ENCODE results near the gene DROSHA. TPM values are rescaled to one million over a fixed set of nuclear protein-coding genes. Genes with fewer than 3 reads are reported as not detected.

DROSHA gene
- total and polyA plus RNA-seq, 10 of the 15 experiments (the other 5 are each of a cell fraction or from before 2014, with no cell fraction given), result 27.9 to 55.0 (median 37.6) TPM

GRCh38 chr5:31531543-31531887 is 378 bp downstream of the DROSHA start:
- CTCF ChIA-PET, result interaction anchor here (1.0 to 1.6 kb wide), 3 partner anchors 10 to 23 kb away, joined by 3 to 9 read pairs (median 7); no protein-coding TSS in a partner anchor
- in situ Hi-C loops (cut with MboI), result no loop called here
- FAIRE-seq (peak; percentile 18), DNase-seq (ENCODE audit: low read depth, low spot score) (no peak), ATAC-seq (peak; percentile 64)
- intact Hi-C loops (cut with micrococcal nuclease; ENCODE audit: unreplicated experiment), result no loop called here
- H3K79me2 ChIP-seq (ENCODE audit: control insufficient read depth, insufficient read depth, low read length), result peaks cover 40% of the 10 kb centered on the region
- H3K9me3 ChIP-seq (replicated peaks; ENCODE audit: control insufficient read depth, insufficient read depth, low read length), result no peaks in the 10 kb centered on the region
- POLR2A ChIA-PET, result interaction anchor here (0.5 to 1.0 kb wide), 5 partner anchors 9 to 47 kb away, joined by 3 to 6 read pairs (median 4); no protein-coding TSS in a partner anchor
- no peak overlapping the region for H3K4me2 ChIP-seq (ENCODE audit: control insufficient read depth, insufficient read depth)
- H3K27me3 ChIP-seq (replicated peaks in 1 of 2; ENCODE audit: control insufficient read depth in 2 of 2, insufficient read depth in 2 of 2, low read length in 1 of 2), result no peaks in the 10 kb centered on the region
- H3K4me3 ChIP-seq, result peak overlapping the region; percentile 92
- H2AFZ ChIP-seq (ENCODE audit: control insufficient read depth, low read depth, low read length), result peak overlapping the region; percentile 81
- no peaks in the 10 kb centered on the region for H4K20me1 ChIP-seq (ENCODE audit: control insufficient read depth, insufficient read depth)
- no TSS peak for BruUV-seq (replicated peaks)
- peaks cover 6 to 12% of the 10 kb centered on the region in 2 experiments for H3K36me3 ChIP-seq (ENCODE audit: control insufficient read depth in 2 of 2, insufficient read depth in 2 of 2, low read length in 1 of 2)
- peak overlapping the region; percentile 67 for H3K27ac ChIP-seq (ENCODE audit: control insufficient read depth, insufficient read depth)
- under 1% methylated on average over 13 of the region's 13 CpGs for WGBS (ENCODE audit: insufficient coverage, insufficient replicate concordance, low lambda C conversion rate, missing lambda C conversion rate)
- peaks cover 17% of the 10 kb centered on the region for H3K4me1 ChIP-seq (ENCODE audit: control insufficient read depth, insufficient read depth, low read length)
- peak overlapping the region; percentile 96 for H3K9ac ChIP-seq (ENCODE audit: control insufficient read depth, insufficient read depth, low read length)
- SMC1A ChIA-PET (ENCODE audit: uncharacterized antibody, unreplicated experiment), result interaction anchor here (0.7 to 1.6 kb wide), 4 partner anchors 8 to 11 kb away, joined by 3 to 6 read pairs (median 4); no protein-coding TSS in a partner anchor
- RAD21 ChIA-PET (ENCODE audit: unreplicated experiment), result interaction anchor here (1.0 to 1.7 kb wide), 2 partner anchors 545 to 561 kb away, joined by 3 to 4 read pairs; no protein-coding TSS in a partner anchor
- TF ChIP-seq HSF1 (IDR thresholded peaks at IDR 0.05; ENCODE audit: low read depth, low read length) (no peak), SRF (IDR thresholded peaks at IDR 0.05; ENCODE audit: low read depth in 2 of 2, low read length in 2 of 2) (no peak), IRF5 (IDR thresholded peaks at IDR 0.05; ENCODE audit: borderline replicate concordance) (no peak), NFYB (IDR thresholded peaks at IDR 0.05; ENCODE audit: insufficient read depth, low read depth, low read length) (no peak), E2F8 (IDR thresholded peaks at IDR 0.05; ENCODE audit: low read depth, partially characterized antibody) (no peak), POLR2AphosphoS5 (IDR thresholded peaks at IDR 0.05; ENCODE audit: low read length) (no peak), HDAC6 (IDR thresholded peaks at IDR 0.05; ENCODE audit: unreplicated experiment) (no peak), ZBED1 (IDR thresholded peaks at IDR 0.05; ENCODE audit: borderline replicate concordance) (0 out of 2 replicates have a peak, but pooled peaks have one; percentile 3), SMC3 (IDR thresholded peaks at IDR 0.05; ENCODE audit: borderline replicate concordance, low read length) (no peak), CBFB (IDR thresholded peaks at IDR 0.05; ENCODE audit: low read depth) (0 out of 2 replicates have a peak, but pooled peaks have one; percentile 5), PML (IDR thresholded peaks at IDR 0.05; ENCODE audit: low read length) (no peak), STAT3 (IDR thresholded peaks at IDR 0.05; ENCODE audit: low read depth, low read length) (no peak), MXI1 (IDR thresholded peaks at IDR 0.05; ENCODE audit: low read depth, low read length) (0 out of 2 replicates have a peak, but pooled peaks have one; percentile 47), RUNX3 (IDR thresholded peaks at IDR 0.05; ENCODE audit: low read length) (no peak), CBX5 (IDR thresholded peaks at IDR 0.05; ENCODE audit: low read depth) (0 out of 2 replicates have a peak, but pooled peaks have one; percentile 2), E2F4 (IDR thresholded peaks at IDR 0.05; ENCODE audit: low read depth, low read length) (0 out of 2 replicates have a peak, but pooled peaks have one; percentile 38), DPF2 (IDR thresholded peaks at IDR 0.05) (0 out of 2 replicates have a peak, but pooled peaks have one; percentile 12)
